ENCODE measurements around the gene SESN1.

SESN1 gene

DNA sequence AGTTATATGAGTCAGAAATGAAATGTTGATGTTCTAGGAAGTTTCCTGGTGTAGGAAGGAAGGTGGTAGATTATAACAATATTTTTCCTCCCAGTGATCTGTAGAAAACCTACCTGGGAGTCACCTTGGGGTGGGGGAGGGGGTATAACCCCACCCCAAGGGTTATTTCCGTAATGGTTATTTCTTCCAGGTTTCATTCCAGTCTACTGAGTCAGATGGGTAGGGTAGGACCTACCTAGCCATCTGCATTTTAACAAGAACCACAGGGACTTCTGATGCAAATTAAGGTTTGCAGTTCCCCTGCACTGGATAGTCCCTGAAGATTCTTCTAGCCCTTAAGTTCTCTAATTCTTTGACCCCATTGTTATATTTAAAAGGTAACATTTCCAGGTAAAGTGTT, 157.5 kb downstream of the SESN1 start:
- TF ChIP-seq, protein P1, sequence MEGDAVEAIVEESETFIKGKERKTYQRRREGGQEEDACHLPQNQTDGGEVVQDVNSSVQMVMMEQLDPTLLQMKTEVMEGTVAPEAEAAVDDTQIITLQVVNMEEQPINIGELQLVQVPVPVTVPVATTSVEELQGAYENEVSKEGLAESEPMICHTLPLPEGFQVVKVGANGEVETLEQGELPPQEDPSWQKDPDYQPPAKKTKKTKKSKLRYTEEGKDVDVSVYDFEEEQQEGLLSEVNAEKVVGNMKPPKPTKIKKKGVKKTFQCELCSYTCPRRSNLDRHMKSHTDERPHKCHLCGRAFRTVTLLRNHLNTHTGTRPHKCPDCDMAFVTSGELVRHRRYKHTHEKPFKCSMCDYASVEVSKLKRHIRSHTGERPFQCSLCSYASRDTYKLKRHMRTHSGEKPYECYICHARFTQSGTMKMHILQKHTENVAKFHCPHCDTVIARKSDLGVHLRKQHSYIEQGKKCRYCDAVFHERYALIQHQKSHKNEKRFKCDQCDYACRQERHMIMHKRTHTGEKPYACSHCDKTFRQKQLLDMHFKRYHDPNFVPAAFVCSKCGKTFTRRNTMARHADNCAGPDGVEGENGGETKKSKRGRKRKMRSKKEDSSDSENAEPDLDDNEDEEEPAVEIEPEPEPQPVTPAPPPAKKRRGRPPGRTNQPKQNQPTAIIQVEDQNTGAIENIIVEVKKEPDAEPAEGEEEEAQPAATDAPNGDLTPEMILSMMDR (IDR thresholded peaks at IDR 0.05; ENCODE audit: low read depth, low read length): no peak
- H3K4me3 ChIP-seq (ENCODE audit: low read depth, low read length): no peak overlapping the region
